ENCODE data around the gene KDELR1. TPM values are rescaled to one million over a fixed set of nuclear protein-coding genes. Genes with fewer than 3 reads are reported as not detected.

KDELR1 gene
- total RNA-seq, 4 donors from 2014 or later: 60.4 to 87.9 (median 70.8) TPM

GRCh38 chr19:48363500-48363809 is 27.9 kb downstream of the KDELR1 start:
- H3K36me3 ChIP-seq: peaks cover 0 to 16% of the 10 kb centered on the region in 2 donors
- TF ChIP-seq POLR2A (IDR thresholded peaks at IDR 0.05) (no peak), CTCF (IDR thresholded peaks at IDR 0.05) (no peak), POLR2AphosphoS5 (IDR thresholded peaks at IDR 0.05) (no peak), EP300 (IDR thresholded peaks at IDR 0.05) (no peak)
- peaks cover 0 to 19% (median 5%) of the 10 kb centered on the region in 3 donors for H3K4me1 ChIP-seq
- no peaks in the 10 kb centered on the region for H3K9me3 ChIP-seq
- H3K27ac ChIP-seq: peak overlapping the region; percentile 91 to 96 (median 96)
- H3K27me3 ChIP-seq: no peaks in the 10 kb centered on the region
- peak overlapping the region; percentile 56 to 72 for H3K4me3 ChIP-seq
- peak; percentile 3 for ATAC-seq
- WGBS, 2 donors (ENCODE audit: low coverage in 1 of 2): 0% methylated on average over 7 of the region's 10 CpGs; no CpG with 5 or more reads in 1 of the 2 donors

DNA sequence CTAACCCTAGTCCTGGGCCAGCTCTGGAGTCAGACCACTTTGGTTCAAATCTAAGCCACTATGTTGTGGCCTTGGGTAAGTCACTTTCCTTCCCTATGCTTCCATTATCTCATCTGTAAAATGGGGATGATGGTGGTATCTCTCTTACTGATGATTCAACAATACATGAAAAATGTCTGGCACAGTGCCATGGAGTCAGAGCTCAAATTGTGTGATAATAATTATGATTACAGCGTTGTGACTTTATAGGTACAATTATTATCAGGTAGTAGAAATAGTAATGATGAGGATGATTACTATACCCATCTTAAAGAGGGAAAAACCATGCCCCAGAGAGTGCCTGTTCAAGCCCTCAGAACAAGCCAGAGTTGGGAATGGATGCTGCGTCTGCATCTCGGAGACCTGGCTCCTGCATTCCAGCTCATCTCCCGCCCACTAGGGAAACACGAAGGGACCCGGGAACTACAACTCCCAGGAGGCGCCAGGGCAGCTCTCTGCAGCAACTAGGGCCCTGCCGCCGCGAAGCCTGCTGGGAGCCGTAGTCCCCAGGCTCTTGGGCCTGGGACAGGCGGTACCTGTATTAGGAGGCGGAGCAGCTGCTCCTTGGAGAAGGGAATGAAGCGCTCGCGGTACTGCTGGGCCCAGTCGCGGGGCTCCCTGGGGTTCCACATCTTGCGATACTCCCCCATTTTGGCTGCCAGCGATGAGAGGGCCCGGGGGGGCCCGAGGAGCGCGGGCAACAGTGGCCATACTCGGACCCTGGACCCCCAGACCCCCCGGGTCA is 28.4 kb downstream of the KDELR1 start:
- Histone ChIP-seq H3K4me3 (peak overlapping the region; percentile 56 to 72), H3K27ac (peak overlapping the region; percentile 91 to 96 (median 96)), H3K4me1 (peaks cover 0 to 19% (median 5%) of the 10 kb centered on the region in 3 donors), H3K27me3 (no peaks in the 10 kb centered on the region), H3K36me3 (peaks cover 0 to 18% of the 10 kb centered on the region in 2 donors), H3K9me3 (no peaks in the 10 kb centered on the region)
- WGBS, 2 donors (ENCODE audit: low coverage in 1 of 2): 29 to 88% methylated on average over 1 to 2 of the region's 26 CpGs
- peak in 2 of 4 experiments; percentile 1 to 14 for TF ChIP-seq CTCF (IDR thresholded peaks at IDR 0.05)
- TF ChIP-seq EP300 (IDR thresholded peaks at IDR 0.05): no peak
- peak in 1 of 2 donors; percentile 32 for TF ChIP-seq POLR2A (IDR thresholded peaks at IDR 0.05)
- peak; percentile 85 for ATAC-seq

GRCh38 chr19:48361912-48362311 is 29.4 kb downstream of the KDELR1 start:
- ATAC-seq: no peak
- H3K27ac ChIP-seq: no peak overlapping the region
- WGBS, 2 donors (ENCODE audit: low coverage in 1 of 2): 90 to 95% methylated on average over 3 of the region's 3 CpGs
- peaks cover 0 to 19% (median 5%) of the 10 kb centered on the region in 3 donors for H3K4me1 ChIP-seq
- peaks cover 0 to 18% of the 10 kb centered on the region in 2 donors for H3K36me3 ChIP-seq
- H3K9me3 ChIP-seq: no peaks in the 10 kb centered on the region
- TF ChIP-seq POLR2AphosphoS5 (IDR thresholded peaks at IDR 0.05) (no peak), CTCF (IDR thresholded peaks at IDR 0.05) (no peak), EP300 (IDR thresholded peaks at IDR 0.05) (no peak), POLR2A (IDR thresholded peaks at IDR 0.05) (no peak)
- no peak overlapping the region for H3K4me3 ChIP-seq
- no peaks in the 10 kb centered on the region for H3K27me3 ChIP-seq

- no peak overlapping the region for H3K4me3 ChIP-seq
- H3K27ac ChIP-seq: no peak overlapping the region
- no peaks in the 10 kb centered on the region for H3K9me3 ChIP-seq
- no peak for TF ChIP-seq POLR2A (IDR thresholded peaks at IDR 0.05)
- TF ChIP-seq POLR2AphosphoS5 (IDR thresholded peaks at IDR 0.05): no peak
- no peak for TF ChIP-seq CTCF (IDR thresholded peaks at IDR 0.05)
- no peak for TF ChIP-seq EP300 (IDR thresholded peaks at IDR 0.05)
- H3K4me1 ChIP-seq: peaks cover 0 to 13% (median 0%) of the 10 kb centered on the region in 3 donors
- peaks cover 0 to 28% of the 10 kb centered on the region in 2 donors for H3K36me3 ChIP-seq
- no peaks in the 10 kb centered on the region for H3K27me3 ChIP-seq
- ATAC-seq: no peak
- 91 to 100% methylated on average over 3 of the region's 5 CpGs for WGBS, 2 donors (ENCODE audit: low coverage in 1 of 2)
These were observed 32.2 kb downstream of the KDELR1 start for GRCh38 chr19:48359123-48359522.

All from gastroesophageal sphincter (tissue), 4 donors.